HepG2 (cell line): ENCODE results near the gene CDNF. TPM values are rescaled to one million over a fixed set of nuclear protein-coding genes. Genes with fewer than 3 reads are reported as not detected.

Source experiments
- ADNP ChIP-seq: sonication (generic); formaldehyde crosslinking; IDR thresholded peaks from 2 replicates; pipeline ENCODE4 v1.4.0; 2020; ENCODE audit warnings: missing genetic modification reagents
- CBFB ChIP-seq: sonication (generic); formaldehyde crosslinking; IDR thresholded peaks from 2 replicates; pipeline ENCODE4 v1.4.0; 2020; ENCODE audit warnings: missing genetic modification reagents
- ESRRA ChIP-seq: sonication (generic); formaldehyde crosslinking; IDR thresholded peaks from 2 replicates; pipeline ENCODE4 v1.5.1; 2020; ENCODE audit warnings: mild to moderate bottlenecking, low read depth, missing genetic modification reagents
- GPN1 ChIP-seq: sonication (generic); formaldehyde crosslinking; IDR thresholded peaks from 2 replicates; pipeline ENCODE4 v1.5.1; 2020; ENCODE audit warnings: missing genetic modification reagents, borderline replicate concordance
- HDAC2 ChIP-seq: sonication (generic); formaldehyde crosslinking; IDR thresholded peaks from 2 replicates; pipeline ENCODE4 v1.4.0; 2020; ENCODE audit warnings: missing genetic modification reagents
- HMGA1 ChIP-seq: sonication (generic); formaldehyde crosslinking; conservative IDR thresholded peaks from 2 replicates; pipeline ENCODE4 v1.4.0; 2020; ENCODE audit warnings: missing genetic modification reagents
- JUN ChIP-seq: sonication (generic); formaldehyde crosslinking; IDR thresholded peaks from 2 replicates; pipeline ENCODE4 v1.4.0; 2020; ENCODE audit warnings: mild to moderate bottlenecking, missing genetic modification reagents
- MYNN ChIP-seq: sonication (generic); formaldehyde crosslinking; IDR thresholded peaks from 2 replicates; pipeline ENCODE4 v1.4.0; 2020; ENCODE audit warnings: mild to moderate bottlenecking, low read depth, missing genetic modification reagents
- NFRKB ChIP-seq: fragments of 450-650 bp; IDR thresholded peaks from 2 replicates; pipeline ENCODE4 v1.6.1; 2017
- SMAD3 ChIP-seq: sonication (generic); formaldehyde crosslinking; IDR thresholded peaks from 2 replicates; pipeline ENCODE4 v1.4.0; 2020; ENCODE audit warnings: missing genetic modification reagents
- TRIM24 ChIP-seq: sonication (generic); formaldehyde crosslinking; IDR thresholded peaks from 2 replicates; pipeline ENCODE4 v1.8.0; 2022; ENCODE audit warnings: mild to moderate bottlenecking, missing genetic modification reagents
- ZFP90 ChIP-seq: sonication (generic); formaldehyde crosslinking; IDR thresholded peaks from 2 replicates; pipeline ENCODE4 v1.8.0; 2022; ENCODE audit warnings: missing genetic modification reagents, mild to moderate bottlenecking, inconsistent platforms, borderline replicate concordance
- ZNF34 ChIP-seq: sonication (generic); formaldehyde crosslinking; IDR thresholded peaks from 2 replicates; pipeline ENCODE4 v1.4.0; 2020; ENCODE audit warnings: mild to moderate bottlenecking, missing genetic modification reagents, borderline replicate concordance
- ZNF547 ChIP-seq: sonication (generic); formaldehyde crosslinking; IDR thresholded peaks from 2 replicates; pipeline ENCODE4 v1.5.1; 2020; ENCODE audit warnings: mild to moderate bottlenecking, missing genetic modification reagents
- ZNF567 ChIP-seq: sonication (generic); formaldehyde crosslinking; IDR thresholded peaks from 2 replicates; pipeline ENCODE4 v1.8.1; 2023; ENCODE audit warnings: mild to moderate bottlenecking, missing genetic modification reagents, borderline replicate concordance
- ZSCAN20 ChIP-seq: sonication (generic); formaldehyde crosslinking; IDR thresholded peaks from 2 replicates; pipeline ENCODE4 v1.4.0; 2020; ENCODE audit warnings: missing genetic modification reagents, mild to moderate bottlenecking, borderline replicate concordance
- ZSCAN9 ChIP-seq: IDR thresholded peaks from 2 replicates; pipeline ENCODE4 v1.6.1; 2016; ENCODE audit warnings: borderline replicate concordance
- polyA plus RNA-seq, 8 experiments: library from polyadenylated mRNA; depleted of rRNA in 3 of 8; stranded (reverse) in 7 of 8; unstranded in 1 of 8; fragments of >200 nt; fragmentation: Illumina TruSeq in 4 of 8; extraction: Trizol in 4 of 8; gene quantifications; 2 replicates each; pipeline versions ENCODE4 v1.2.1 to v1.2.3, GENCODE V29; 2011 to 2016; ENCODE audit warnings: low read depth in 4 of 8, missing spikeins in 1 of 8, mixed read lengths in 1 of 8; ENCODE audit not compliant: insufficient read depth in 1 of 8
- total RNA-seq, 5 experiments: library from RNA; depleted of rRNA; stranded (reverse); fragments of >200 nt; fragmentation: Illumina TruSeq; extraction: Trizol; gene quantifications; 2 replicates each; pipeline ENCODE4 v1.2.3, GENCODE V29; 2016; ENCODE audit warnings: low read depth in 1 of 5
- TF ChIP-seq, protein P1 (sequence below): sonication (generic); formaldehyde crosslinking; IDR thresholded peaks from 2 replicates; pipeline ENCODE4 v1.9.0; 2022; ENCODE audit warnings: missing genetic modification reagents, mild to moderate bottlenecking, borderline replicate concordance
- TF ChIP-seq, protein P2 (sequence below): sonication (generic); formaldehyde crosslinking; IDR thresholded peaks from 2 replicates; pipeline ENCODE4 v1.8.0; 2022; ENCODE audit warnings: missing genetic modification reagents, mild to moderate bottlenecking, borderline replicate concordance
- TF ChIP-seq, protein P3 (sequence below): sonication (generic); formaldehyde crosslinking; IDR thresholded peaks from 2 replicates; pipeline ENCODE4 v1.5.0; 2020; ENCODE audit warnings: mild to moderate bottlenecking, low read depth, missing genetic modification reagents, borderline replicate concordance
- TF ChIP-seq, protein P4 (sequence below): sonication (generic); formaldehyde crosslinking; IDR thresholded peaks from 2 replicates; pipeline ENCODE4 v1.4.0; 2020; ENCODE audit warnings: missing genetic modification reagents, borderline replicate concordance
- TF ChIP-seq, protein P5 (sequence below): sonication (generic); formaldehyde crosslinking; IDR thresholded peaks from 2 replicates; pipeline ENCODE4 v1.4.0; 2020; ENCODE audit warnings: missing genetic modification reagents, borderline replicate concordance

CDNF gene
- total and polyA plus RNA-seq, 2 of the 13 experiments (the other 11 are each of a cell fraction or from before 2014, with no cell fraction given) = 0.29 to 0.33 TPM

DNA sequence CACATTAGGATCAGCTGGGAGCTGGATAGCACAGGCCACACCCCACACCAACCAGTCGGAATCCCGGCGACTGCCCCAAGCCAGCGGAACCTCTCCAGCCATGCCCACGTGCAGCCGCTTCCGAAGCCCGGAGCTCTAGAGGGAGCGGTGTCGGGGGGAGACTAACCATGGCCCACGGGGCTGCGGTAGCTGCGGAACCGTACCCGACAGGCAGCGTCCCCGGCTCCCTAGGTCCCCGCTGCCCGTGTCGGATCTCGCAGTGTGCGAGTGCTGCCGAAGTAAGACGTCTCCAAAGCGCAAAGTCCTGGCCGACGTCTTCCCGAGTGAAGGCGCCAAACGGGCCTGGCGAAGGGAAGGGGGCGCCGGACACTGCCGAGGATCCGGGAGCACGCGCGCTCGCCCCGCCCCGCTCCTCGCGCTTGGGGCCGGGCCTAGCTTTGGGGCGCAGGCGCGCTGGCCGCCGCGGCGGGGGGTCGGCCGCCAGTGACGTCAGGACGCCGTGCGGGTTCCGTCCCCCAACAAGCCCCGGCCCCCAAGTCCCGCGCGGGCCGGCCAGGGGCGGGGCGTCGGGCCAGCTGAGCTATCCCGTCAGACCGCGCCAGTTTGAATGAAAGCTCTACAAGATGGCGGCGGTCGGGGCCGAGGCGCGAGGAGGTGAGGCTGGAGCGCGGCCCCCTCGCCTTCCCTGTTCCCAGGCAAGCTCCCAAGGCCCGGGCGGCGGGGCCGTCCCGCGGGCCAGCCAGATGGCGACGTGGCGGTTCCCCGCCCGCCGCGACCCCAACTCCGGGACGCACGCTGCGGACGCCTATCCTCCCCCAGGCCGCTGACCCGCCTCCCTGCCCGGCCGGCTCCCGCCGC, 40.7 kb upstream of the CDNF start, which contains the start of gene SUV39H2 (continued):
- TF ChIP-seq, protein P1, sequence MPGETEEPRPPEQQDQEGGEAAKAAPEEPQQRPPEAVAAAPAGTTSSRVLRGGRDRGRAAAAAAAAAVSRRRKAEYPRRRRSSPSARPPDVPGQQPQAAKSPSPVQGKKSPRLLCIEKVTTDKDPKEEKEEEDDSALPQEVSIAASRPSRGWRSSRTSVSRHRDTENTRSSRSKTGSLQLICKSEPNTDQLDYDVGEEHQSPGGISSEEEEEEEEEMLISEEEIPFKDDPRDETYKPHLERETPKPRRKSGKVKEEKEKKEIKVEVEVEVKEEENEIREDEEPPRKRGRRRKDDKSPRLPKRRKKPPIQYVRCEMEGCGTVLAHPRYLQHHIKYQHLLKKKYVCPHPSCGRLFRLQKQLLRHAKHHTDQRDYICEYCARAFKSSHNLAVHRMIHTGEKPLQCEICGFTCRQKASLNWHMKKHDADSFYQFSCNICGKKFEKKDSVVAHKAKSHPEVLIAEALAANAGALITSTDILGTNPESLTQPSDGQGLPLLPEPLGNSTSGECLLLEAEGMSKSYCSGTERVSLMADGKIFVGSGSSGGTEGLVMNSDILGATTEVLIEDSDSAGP (CRISPR knock-in tag) = peak; percentile 83; the same call in 1 of the 2 replicates
- no peak for TF ChIP-seq ZNF34 (CRISPR knock-in tag)
- TF ChIP-seq SMAD3 = peak; percentile 70; the same call in 1 of the 2 replicates
- TF ChIP-seq CBFB = peak; percentile 82
- TF ChIP-seq NFRKB = no peak
- TF ChIP-seq ZSCAN20 = peak; percentile 30; the same call in 1 of the 2 replicates
- TF ChIP-seq ESRRA (CRISPR knock-in tag) = peak; percentile 46
- peak; percentile 53 for TF ChIP-seq HDAC2 (CRISPR knock-in tag)
- TF ChIP-seq ZNF547 (CRISPR knock-in tag) = peak; percentile 81
- no peak for TF ChIP-seq JUN (CRISPR knock-in tag)
- 0 out of 2 replicates have a peak, but pooled peaks have one; percentile 52 for TF ChIP-seq ZFP90 (CRISPR knock-in tag)
- TF ChIP-seq MYNN (CRISPR knock-in tag) = no peak
- TF ChIP-seq, protein P2, sequence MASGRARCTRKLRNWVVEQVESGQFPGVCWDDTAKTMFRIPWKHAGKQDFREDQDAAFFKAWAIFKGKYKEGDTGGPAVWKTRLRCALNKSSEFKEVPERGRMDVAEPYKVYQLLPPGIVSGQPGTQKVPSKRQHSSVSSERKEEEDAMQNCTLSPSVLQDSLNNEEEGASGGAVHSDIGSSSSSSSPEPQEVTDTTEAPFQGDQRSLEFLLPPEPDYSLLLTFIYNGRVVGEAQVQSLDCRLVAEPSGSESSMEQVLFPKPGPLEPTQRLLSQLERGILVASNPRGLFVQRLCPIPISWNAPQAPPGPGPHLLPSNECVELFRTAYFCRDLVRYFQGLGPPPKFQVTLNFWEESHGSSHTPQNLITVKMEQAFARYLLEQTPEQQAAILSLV = no peak
- TF ChIP-seq, protein P3, sequence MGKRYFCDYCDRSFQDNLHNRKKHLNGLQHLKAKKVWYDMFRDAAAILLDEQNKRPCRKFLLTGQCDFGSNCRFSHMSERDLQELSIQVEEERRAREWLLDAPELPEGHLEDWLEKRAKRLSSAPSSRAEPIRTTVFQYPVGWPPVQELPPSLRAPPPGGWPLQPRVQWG (CRISPR knock-in tag) = no peak
- no peak for TF ChIP-seq GPN1
- TF ChIP-seq, protein P4, sequence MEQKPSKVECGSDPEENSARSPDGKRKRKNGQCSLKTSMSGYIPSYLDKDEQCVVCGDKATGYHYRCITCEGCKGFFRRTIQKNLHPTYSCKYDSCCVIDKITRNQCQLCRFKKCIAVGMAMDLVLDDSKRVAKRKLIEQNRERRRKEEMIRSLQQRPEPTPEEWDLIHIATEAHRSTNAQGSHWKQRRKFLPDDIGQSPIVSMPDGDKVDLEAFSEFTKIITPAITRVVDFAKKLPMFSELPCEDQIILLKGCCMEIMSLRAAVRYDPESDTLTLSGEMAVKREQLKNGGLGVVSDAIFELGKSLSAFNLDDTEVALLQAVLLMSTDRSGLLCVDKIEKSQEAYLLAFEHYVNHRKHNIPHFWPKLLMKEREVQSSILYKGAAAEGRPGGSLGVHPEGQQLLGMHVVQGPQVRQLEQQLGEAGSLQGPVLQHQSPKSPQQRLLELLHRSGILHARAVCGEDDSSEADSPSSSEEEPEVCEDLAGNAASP = peak; percentile 14; the same call in 1 of the 2 replicates
- peak; percentile 77; the same call in 1 of the 2 replicates for TF ChIP-seq ZSCAN9 (CRISPR knock-in tag)
- no peak for TF ChIP-seq ADNP (CRISPR knock-in tag)
- no peak for TF ChIP-seq ZNF567 (CRISPR knock-in tag)
- TF ChIP-seq HMGA1 = no peak
- TF ChIP-seq, protein P5, sequence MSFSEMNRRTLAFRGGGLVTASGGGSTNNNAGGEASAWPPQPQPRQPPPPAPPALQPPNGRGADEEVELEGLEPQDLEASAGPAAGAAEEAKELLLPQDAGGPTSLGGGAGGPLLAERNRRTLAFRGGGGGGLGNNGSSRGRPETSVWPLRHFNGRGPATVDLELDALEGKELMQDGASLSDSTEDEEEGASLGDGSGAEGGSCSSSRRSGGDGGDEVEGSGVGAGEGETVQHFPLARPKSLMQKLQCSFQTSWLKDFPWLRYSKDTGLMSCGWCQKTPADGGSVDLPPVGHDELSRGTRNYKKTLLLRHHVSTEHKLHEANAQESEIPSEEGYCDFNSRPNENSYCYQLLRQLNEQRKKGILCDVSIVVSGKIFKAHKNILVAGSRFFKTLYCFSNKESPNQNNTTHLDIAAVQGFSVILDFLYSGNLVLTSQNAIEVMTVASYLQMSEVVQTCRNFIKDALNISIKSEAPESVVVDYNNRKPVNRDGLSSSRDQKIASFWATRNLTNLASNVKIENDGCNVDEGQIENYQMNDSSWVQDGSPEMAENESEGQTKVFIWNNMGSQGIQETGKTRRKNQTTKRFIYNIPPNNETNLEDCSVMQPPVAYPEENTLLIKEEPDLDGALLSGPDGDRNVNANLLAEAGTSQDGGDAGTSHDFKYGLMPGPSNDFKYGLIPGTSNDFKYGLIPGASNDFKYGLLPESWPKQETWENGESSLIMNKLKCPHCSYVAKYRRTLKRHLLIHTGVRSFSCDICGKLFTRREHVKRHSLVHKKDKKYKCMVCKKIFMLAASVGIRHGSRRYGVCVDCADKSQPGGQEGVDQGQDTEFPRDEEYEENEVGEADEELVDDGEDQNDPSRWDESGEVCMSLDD (CRISPR knock-in tag) = no peak; the same call in 1 of the 2 replicates
- no peak for TF ChIP-seq TRIM24 (CRISPR knock-in tag)
